ENCODE data around the gene CRB1. TPM values are rescaled to one million over a fixed set of nuclear protein-coding genes. Genes with fewer than 3 reads are reported as not detected.

CRB1 gene
- total RNA-seq, 1 experiment from 2014 or later: not detected

DNA sequence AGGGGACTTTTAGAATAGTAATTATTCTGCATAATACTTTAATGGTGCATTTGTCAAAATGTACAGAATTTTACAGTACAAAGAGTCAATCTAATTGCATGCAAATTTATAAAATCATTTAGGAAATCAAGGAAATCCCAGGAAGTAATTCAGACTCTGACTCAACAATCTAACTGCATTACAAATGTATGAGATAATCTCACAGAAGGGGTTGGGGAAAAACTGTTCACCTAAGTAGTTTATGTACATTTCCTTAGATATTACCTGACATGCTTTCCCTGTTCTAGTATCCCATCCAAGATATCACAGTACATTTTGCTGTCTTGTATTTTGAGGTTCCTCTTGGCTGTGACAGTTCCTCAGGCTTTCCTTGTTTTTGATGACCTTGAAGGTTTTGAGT, 4.7 kb downstream of the CRB1 start:
- no peak for DNase-seq (ENCODE audit: low read depth, low spot score)
- POLR2A ChIA-PET: no interaction called here
- no peak overlapping the region for H3K4me3 ChIP-seq (ENCODE audit: low read depth in 2 of 2, low read length in 2 of 2)
- ATAC-seq: no peak
- intact Hi-C loops (cut with micrococcal nuclease; ENCODE audit: unreplicated experiment) (no loop called here), in situ Hi-C loops (cut with HindIII; ENCODE audit: low pct_unique_long_range_greater_than_20kb, low sequenced_read_pairs) (no loop called here)
- TF ChIP-seq TCF7L2 (IDR thresholded peaks at IDR 0.05; ENCODE audit: low read depth, low read length): no peak
- TF ChIP-seq, protein P1, sequence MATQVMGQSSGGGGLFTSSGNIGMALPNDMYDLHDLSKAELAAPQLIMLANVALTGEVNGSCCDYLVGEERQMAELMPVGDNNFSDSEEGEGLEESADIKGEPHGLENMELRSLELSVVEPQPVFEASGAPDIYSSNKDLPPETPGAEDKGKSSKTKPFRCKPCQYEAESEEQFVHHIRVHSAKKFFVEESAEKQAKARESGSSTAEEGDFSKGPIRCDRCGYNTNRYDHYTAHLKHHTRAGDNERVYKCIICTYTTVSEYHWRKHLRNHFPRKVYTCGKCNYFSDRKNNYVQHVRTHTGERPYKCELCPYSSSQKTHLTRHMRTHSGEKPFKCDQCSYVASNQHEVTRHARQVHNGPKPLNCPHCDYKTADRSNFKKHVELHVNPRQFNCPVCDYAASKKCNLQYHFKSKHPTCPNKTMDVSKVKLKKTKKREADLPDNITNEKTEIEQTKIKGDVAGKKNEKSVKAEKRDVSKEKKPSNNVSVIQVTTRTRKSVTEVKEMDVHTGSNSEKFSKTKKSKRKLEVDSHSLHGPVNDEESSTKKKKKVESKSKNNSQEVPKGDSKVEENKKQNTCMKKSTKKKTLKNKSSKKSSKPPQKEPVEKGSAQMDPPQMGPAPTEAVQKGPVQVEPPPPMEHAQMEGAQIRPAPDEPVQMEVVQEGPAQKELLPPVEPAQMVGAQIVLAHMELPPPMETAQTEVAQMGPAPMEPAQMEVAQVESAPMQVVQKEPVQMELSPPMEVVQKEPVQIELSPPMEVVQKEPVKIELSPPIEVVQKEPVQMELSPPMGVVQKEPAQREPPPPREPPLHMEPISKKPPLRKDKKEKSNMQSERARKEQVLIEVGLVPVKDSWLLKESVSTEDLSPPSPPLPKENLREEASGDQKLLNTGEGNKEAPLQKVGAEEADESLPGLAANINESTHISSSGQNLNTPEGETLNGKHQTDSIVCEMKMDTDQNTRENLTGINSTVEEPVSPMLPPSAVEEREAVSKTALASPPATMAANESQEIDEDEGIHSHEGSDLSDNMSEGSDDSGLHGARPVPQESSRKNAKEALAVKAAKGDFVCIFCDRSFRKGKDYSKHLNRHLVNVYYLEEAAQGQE (IDR thresholded peaks at IDR 0.05; ENCODE audit: insufficient read depth in 1 of 2, low read depth in 2 of 2, low read length in 1 of 2): no peak
- no peak for TF ChIP-seq POLR2AphosphoS5 (IDR thresholded peaks at IDR 0.05; ENCODE audit: low read depth, low read length)
- TF ChIP-seq, protein P2, sequence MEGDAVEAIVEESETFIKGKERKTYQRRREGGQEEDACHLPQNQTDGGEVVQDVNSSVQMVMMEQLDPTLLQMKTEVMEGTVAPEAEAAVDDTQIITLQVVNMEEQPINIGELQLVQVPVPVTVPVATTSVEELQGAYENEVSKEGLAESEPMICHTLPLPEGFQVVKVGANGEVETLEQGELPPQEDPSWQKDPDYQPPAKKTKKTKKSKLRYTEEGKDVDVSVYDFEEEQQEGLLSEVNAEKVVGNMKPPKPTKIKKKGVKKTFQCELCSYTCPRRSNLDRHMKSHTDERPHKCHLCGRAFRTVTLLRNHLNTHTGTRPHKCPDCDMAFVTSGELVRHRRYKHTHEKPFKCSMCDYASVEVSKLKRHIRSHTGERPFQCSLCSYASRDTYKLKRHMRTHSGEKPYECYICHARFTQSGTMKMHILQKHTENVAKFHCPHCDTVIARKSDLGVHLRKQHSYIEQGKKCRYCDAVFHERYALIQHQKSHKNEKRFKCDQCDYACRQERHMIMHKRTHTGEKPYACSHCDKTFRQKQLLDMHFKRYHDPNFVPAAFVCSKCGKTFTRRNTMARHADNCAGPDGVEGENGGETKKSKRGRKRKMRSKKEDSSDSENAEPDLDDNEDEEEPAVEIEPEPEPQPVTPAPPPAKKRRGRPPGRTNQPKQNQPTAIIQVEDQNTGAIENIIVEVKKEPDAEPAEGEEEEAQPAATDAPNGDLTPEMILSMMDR (IDR thresholded peaks at IDR 0.05): no peak
- TF ChIP-seq SIN3A (IDR thresholded peaks at IDR 0.05; ENCODE audit: borderline replicate concordance, insufficient read depth, low read depth, low read length): no peak
- H3K9me3 ChIP-seq (ENCODE audit: control insufficient read depth, insufficient read depth, low read depth, low read length): no peaks in the 10 kb centered on the region
- no peaks in the 10 kb centered on the region; the same call in 1 of the 2 replicates for H3K27me3 ChIP-seq (ENCODE audit: control insufficient read depth, insufficient read depth, low read length)
- H3K36me3 ChIP-seq (ENCODE audit: control insufficient read depth, insufficient read depth, low read length): no peaks in the 10 kb centered on the region
- CTCF ChIA-PET: no interaction called here
- no peak overlapping the region for H3K27ac ChIP-seq (ENCODE audit: low read length)
- no peaks in the 10 kb centered on the region for H3K4me1 ChIP-seq (ENCODE audit: control insufficient read depth, insufficient read depth, low read length)
- no TSS peak for BruUV-seq (replicated peaks)

DNA sequence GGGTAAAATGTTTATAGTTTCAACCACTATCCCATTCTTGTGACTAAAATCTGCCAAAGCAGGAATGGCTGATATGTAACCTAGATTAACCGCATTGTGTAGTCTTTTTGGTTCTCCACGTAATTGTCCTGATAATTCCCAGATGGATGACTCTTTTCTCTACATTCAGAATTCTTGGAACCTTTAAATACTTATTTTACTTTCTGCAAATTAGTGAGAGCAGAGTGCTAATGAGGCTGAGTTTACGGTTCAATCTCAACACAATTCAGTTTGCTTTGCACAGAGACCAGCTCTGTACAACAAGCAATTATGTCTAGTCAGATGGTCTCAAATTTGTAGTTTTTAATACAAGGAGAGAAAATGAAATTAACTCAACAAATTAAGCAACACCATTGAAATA, 9.1 kb downstream of the CRB1 start:
- ChIA-PET CTCF (no interaction called here), POLR2A (no interaction called here)
- TF ChIP-seq SIN3A (IDR thresholded peaks at IDR 0.05; ENCODE audit: borderline replicate concordance, insufficient read depth, low read depth, low read length): no peak
- TF ChIP-seq, protein P2 (IDR thresholded peaks at IDR 0.05): no peak
- intact Hi-C loops (cut with micrococcal nuclease; ENCODE audit: unreplicated experiment): no loop called here
- no peak overlapping the region for H3K4me3 ChIP-seq (ENCODE audit: low read depth in 2 of 2, low read length in 2 of 2)
- no peaks in the 10 kb centered on the region for H3K9me3 ChIP-seq (ENCODE audit: control insufficient read depth, insufficient read depth, low read depth, low read length)
- no peak overlapping the region for H3K27ac ChIP-seq (ENCODE audit: low read length)
- in situ Hi-C loops (cut with HindIII; ENCODE audit: low pct_unique_long_range_greater_than_20kb, low sequenced_read_pairs): no loop called here
- ATAC-seq (no peak), DNase-seq (ENCODE audit: low read depth, low spot score) (no peak)
- H3K27me3 ChIP-seq (ENCODE audit: control insufficient read depth, insufficient read depth, low read length): no peaks in the 10 kb centered on the region; the same call in 1 of the 2 replicates
- no peaks in the 10 kb centered on the region for H3K36me3 ChIP-seq (ENCODE audit: control insufficient read depth, insufficient read depth, low read length)
- no TSS peak for BruUV-seq (replicated peaks)
- no peaks in the 10 kb centered on the region for H3K4me1 ChIP-seq (ENCODE audit: control insufficient read depth, insufficient read depth, low read length)

Measured in Panc1 (cell line).